A549 (cell line): ENCODE data around the gene CLCN3. TPM values are rescaled to one million over a fixed set of nuclear protein-coding genes. Genes with fewer than 3 reads are reported as not detected.

Experiments
- ATAC-seq, 2 experiments: fragments of 200-7000 bp in 1 of 2; fragments of >200 bp in 1 of 2; cut with Nextera tagmentation in 1 of 2; cut with Tn5 transposase in 1 of 2; 3 replicates each; pipeline versions ENCODE4 v1.8.0 to v1.9.1; 2018 to 2020; ENCODE audit warnings: mild to moderate bottlenecking in 1 of 2, moderate library complexity in 1 of 2
- CTCF ChIA-PET: fragments of 300-600 bp; sonication (Branson Sonifier 250); formaldehyde crosslinking; extraction: SDS; loops from one replicate; lab custom pipeline; 2021; ENCODE audit warnings: antibody characterized with exemption, inconsistent platforms; lab: Yijun Ruan, JAX
- POLR2A ChIA-PET: fragments of 350-600 bp; formaldehyde crosslinking; extraction: SDS; loops from one replicate; lab custom pipeline; 2021; ENCODE audit warnings: antibody characterized with exemption, inconsistent platforms; lab: Yijun Ruan, JAX
- DNase-seq, 2 experiments: peaks; one replicate each; pipeline versions ENCODE4 v3.0.0 to v3.0.0-alpha.2; 2011 to 2016; ENCODE audit warnings: low read depth in 1 of 2, low spot score in 1 of 2
- FAIRE-seq: peaks from 2 replicates; lab custom pipeline; 2011; peaks lifted over from hg19 to GRCh38; lab: Jason Lieb, UNC
- H3K27ac ChIP-seq, 2 experiments: fragments of >200 bp; sonication (Bioruptor Twin); formaldehyde crosslinking; 3 replicates each; pipeline ENCODE4 v1.5.1; 2016 to 2017
- H3K4me1 ChIP-seq: fragments of >200 bp; sonication (Bioruptor Twin); formaldehyde crosslinking; 3 replicates; pipeline ENCODE4 v1.6.1; 2016
- H3K4me2 ChIP-seq: fragments of >200 bp; sonication (Bioruptor Twin); formaldehyde crosslinking; 3 replicates; pipeline ENCODE4 v1.6.1; 2016
- H3K4me3 ChIP-seq: fragments of >200 bp; sonication (Bioruptor Twin); formaldehyde crosslinking; 3 replicates; pipeline ENCODE4 v1.5.1; 2016
- H3K9me3 ChIP-seq: fragments of >200 bp; sonication (Bioruptor Twin); formaldehyde crosslinking; 3 replicates; pipeline ENCODE4 v1.6.1; 2016
- CBX2 ChIP-seq: fragments of 200-600 bp; sonication (generic); IDR thresholded peaks from 2 replicates; pipeline ENCODE4 v1.6.1; 2016; ENCODE audit warnings: low read depth, mild to moderate bottlenecking, borderline replicate concordance
- CBX8 ChIP-seq: fragments of 200-600 bp; sonication (generic); IDR thresholded peaks from 2 replicates; pipeline ENCODE4 v1.6.1; 2016
- CEBPB ChIP-seq, 2 experiments: fragments of >200 bp in 1 of 2; sonication (Bioruptor Twin) in 1 of 2; formaldehyde crosslinking in 1 of 2; IDR thresholded peaks; 2 replicates each; pipeline ENCODE4 v1.6.1; 2012 to 2016
- CHD2 ChIP-seq: fragments of 150-350 bp; IDR thresholded peaks from 2 replicates; pipeline ENCODE4 v1.6.1; 2014; ENCODE audit warnings: low read length; ENCODE audit not compliant: partially characterized antibody
- CHD4 ChIP-seq: fragments of 200-600 bp; sonication (generic); IDR thresholded peaks from 2 replicates; pipeline ENCODE4 v1.6.1; 2016; ENCODE audit warnings: antibody characterized with exemption, mild to moderate bottlenecking, borderline replicate concordance
- EHF ChIP-seq: fragments of 250-450 bp; sonication (Bioruptor Pico); IDR thresholded peaks from 2 replicates; pipeline ENCODE4 v1.5.0; 2020; ENCODE audit warnings: mild to moderate bottlenecking
- EP300 ChIP-seq, 2 experiments: fragments of >200 bp; sonication (Bioruptor Twin); formaldehyde crosslinking; IDR thresholded peaks; 2 replicates in 1 of 2; 3 replicates in 1 of 2; pipeline ENCODE4 v1.6.1; 2016 to 2017
- FOSL2 ChIP-seq, 2 experiments: fragments of 450-650 bp in 1 of 2; fragments of >200 bp in 1 of 2; sonication (Bioruptor Twin) in 1 of 2; formaldehyde crosslinking; IDR thresholded peaks; 2 replicates each; pipeline versions ENCODE4 v1.5.0 to v1.6.1; 2016 to 2020; ENCODE audit warnings: mild to moderate bottlenecking in 1 of 2, moderate library complexity in 1 of 2
- GATA3 ChIP-seq: IDR thresholded peaks from 2 replicates; pipeline ENCODE4 v1.6.1; 2012; ENCODE audit warnings: borderline replicate concordance
- HOXB13 ChIP-seq: fragments of 250-450 bp; sonication (Bioruptor Pico); IDR thresholded peaks from 2 replicates; pipeline ENCODE4 v1.5.0; 2020; ENCODE audit warnings: low read depth, mild to moderate bottlenecking, moderate library complexity
- MAZ ChIP-seq: fragments of 150-350 bp; IDR thresholded peaks from 2 replicates; pipeline ENCODE4 v1.6.1; 2014; ENCODE audit warnings: antibody characterized with exemption, low read depth, low read length, borderline replicate concordance
- MYC ChIP-seq: IDR thresholded peaks from 2 replicates; pipeline ENCODE4 v1.6.1; 2012; ENCODE audit warnings: mild to moderate bottlenecking, inconsistent platforms, low read length, improper control_type of control experiment, borderline replicate concordance
- PHF8 ChIP-seq: fragments of 200-600 bp; sonication (generic); IDR thresholded peaks from 2 replicates; pipeline ENCODE4 v1.6.1; 2016; ENCODE audit warnings: low read depth, mild to moderate bottlenecking, antibody characterized with exemption, moderate library complexity, borderline replicate concordance
- POLR2A ChIP-seq: IDR thresholded peaks from 2 replicates; pipeline ENCODE4 v1.6.1; 2012; ENCODE audit warnings: mild to moderate bottlenecking, low read length
- POLR2AphosphoS2 ChIP-seq: conservative IDR thresholded peaks from 2 replicates; pipeline ENCODE4 v1.6.1; 2012; ENCODE audit warnings: low read length, improper control_type of control experiment, inconsistent platforms
- RAD21 ChIP-seq, 2 experiments: fragments of >200 bp in 1 of 2; sonication (Bioruptor Twin) in 1 of 2; formaldehyde crosslinking in 1 of 2; IDR thresholded peaks in 1 of 2; conservative IDR thresholded peaks in 1 of 2; 2 replicates in 1 of 2; 3 replicates in 1 of 2; pipeline ENCODE4 v1.6.1; 2012 to 2018; ENCODE audit warnings: inconsistent platforms in 1 of 2
- RARB ChIP-seq: fragments of 250-450 bp; sonication (Bioruptor Pico); IDR thresholded peaks from 2 replicates; pipeline ENCODE4 v1.8.0; 2021; ENCODE audit warnings: mild to moderate bottlenecking, moderate library complexity
- SREBF2 ChIP-seq: fragments of 450-650 bp; IDR thresholded peaks from 2 replicates; pipeline ENCODE4 v1.6.1; 2014; ENCODE audit warnings: mild to moderate bottlenecking, moderate library complexity
- ZSCAN20 ChIP-seq: fragments of 250-450 bp; sonication (Bioruptor Pico); IDR thresholded peaks from 2 replicates; pipeline ENCODE4 v1.8.0; 2022; ENCODE audit warnings: mild to moderate bottlenecking, moderate library complexity
- WGBS: methylation state at CpG from one replicate; pipeline ENCODE4 v1.1.6; 2017; ENCODE audit errors: missing lambda C conversion rate; 5-methylcytosine and 5-hydroxymethylcytosine counted together
- polyA plus RNA-seq, 4 experiments: library from polyadenylated mRNA; depleted of rRNA in 3 of 4; stranded (reverse); fragments of >200 nt; fragmentation: RNase III in 1 of 4; extraction: RNeasy Plus Mini Kit Qiagen cat#74134 plus additional on column Dnase treatment in 1 of 4; gene quantifications; 2 replicates in 3 of 4; 3 replicates in 1 of 4; pipeline ENCODE4 v1.2.3, GENCODE V29; 2011 to 2017
- TF ChIP-seq, protein P1 (sequence below): fragments of >200 bp; sonication (Bioruptor Twin); formaldehyde crosslinking; IDR thresholded peaks from 3 replicates; pipeline ENCODE4 v1.6.1; 2016
- TF ChIP-seq, protein P2 (sequence below): fragments of 250-450 bp; sonication (Bioruptor Pico); IDR thresholded peaks from 2 replicates; pipeline ENCODE4 v1.5.0; 2021; ENCODE audit warnings: mild to moderate bottlenecking, moderate library complexity, borderline replicate concordance
- TF ChIP-seq, protein P3 (sequence below): fragments of >200 bp; sonication (Bioruptor Twin); formaldehyde crosslinking; IDR thresholded peaks from 3 replicates; pipeline ENCODE4 v1.5.1; 2016
- TF ChIP-seq, protein P4 (sequence below): fragments of 200-600 bp; sonication (generic); IDR thresholded peaks from 2 replicates; pipeline ENCODE4 v1.6.1; 2016; ENCODE audit warnings: antibody characterized with exemption, mild to moderate bottlenecking, moderate library complexity
- TF ChIP-seq, protein P5 (sequence below): IDR thresholded peaks from 2 replicates; pipeline ENCODE4 v1.6.1; 2012

Gene CLCN3
- polyA plus RNA-seq, 2 of the 4 experiments (the other 2 are of a cell fraction) = 18.8 to 53.6 TPM

DNA sequence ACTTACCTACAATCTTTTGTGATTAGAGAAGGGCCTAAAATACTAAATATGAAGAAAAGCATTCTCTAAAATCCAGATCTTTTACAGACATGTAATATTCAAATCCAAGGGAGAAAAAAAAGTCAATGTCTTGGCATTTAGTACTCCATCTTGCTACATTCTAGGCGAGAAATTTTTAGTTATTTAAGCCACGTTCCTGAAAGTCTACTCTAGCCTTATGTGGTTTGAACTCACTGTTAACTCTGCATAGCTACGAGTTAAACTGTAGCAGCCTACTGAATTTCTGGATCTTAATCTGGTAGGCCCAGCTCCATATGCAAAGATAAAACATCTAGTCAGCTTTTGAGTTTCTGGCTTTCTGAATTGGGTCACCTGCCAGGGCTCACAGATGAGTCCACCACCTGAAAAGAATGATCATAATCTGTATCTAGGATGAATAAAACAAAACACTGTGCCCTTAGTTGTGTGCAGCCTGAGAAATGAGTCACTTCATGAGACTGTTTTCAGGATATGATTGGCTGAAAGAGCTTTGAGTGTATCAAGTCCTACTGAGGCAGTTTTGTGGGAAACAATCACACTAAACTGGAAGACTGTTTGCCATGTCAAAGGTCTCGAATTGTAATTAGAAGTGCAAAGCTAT is 4.8 kb upstream of the CLCN3 start:
- DNase-seq = no peak
- Histone ChIP-seq H3K9me3 (no peaks in the 10 kb centered on the region), H3K4me2 (no peak overlapping the region), H3K4me3 (no peak overlapping the region), H3K4me1 (peaks cover 16% of the 10 kb centered on the region; the same call in 1 of the 3 replicates), H3K27ac (no peak overlapping the region)
- WGBS = 44% methylated on average over 4 of the region's 4 CpGs
- ChIA-PET POLR2A (no interaction called here), CTCF (interaction anchor here (0.9 to 1.1 kb wide), 2 partner anchors 176 to 195 kb away, joined by 3 read pairs; no protein-coding TSS in a partner anchor)
- ATAC-seq = no peak
- TF ChIP-seq POLR2AphosphoS2 = no peak
- FAIRE-seq = no peak

DNA sequence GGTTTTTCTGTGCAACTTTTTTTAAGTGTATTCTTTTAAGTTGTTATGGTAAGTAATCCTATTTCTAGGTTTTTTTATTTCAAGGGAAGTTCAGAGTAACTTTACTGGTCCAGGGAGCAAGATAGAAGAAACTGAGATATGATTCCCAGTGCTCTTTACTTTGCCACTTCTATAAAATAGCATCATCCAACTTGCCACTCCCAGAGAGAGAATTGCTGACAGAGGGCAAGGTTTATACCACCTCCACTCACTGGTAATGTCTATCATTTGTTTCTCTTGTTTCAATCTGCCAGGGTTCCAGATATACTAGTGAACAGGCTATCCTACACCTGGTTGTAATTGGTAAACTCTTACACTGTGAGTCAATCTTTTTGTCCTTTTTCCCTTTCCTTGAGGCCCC is 3.5 kb upstream of the CLCN3 start:
- CTCF ChIA-PET = no interaction called here
- FAIRE-seq (no peak), DNase-seq (no peak), ATAC-seq (no peak)
- Histone ChIP-seq H3K4me2 (no peak overlapping the region), H3K4me3 (no peak overlapping the region), H3K27ac (no peak overlapping the region), H3K4me1 (0 out of 3 replicates have a peak, but pooled peaks cover 7% of the 10 kb centered on the region), H3K9me3 (no peaks in the 10 kb centered on the region)
- POLR2A ChIA-PET = interaction anchor here (0.6 kb wide), 1 partner anchor 67 kb away, joined by 6 read pairs; no protein-coding TSS in a partner anchor
- TF ChIP-seq EP300 (IDR thresholded peaks at IDR 0.05) (no peak), CEBPB (IDR thresholded peaks at IDR 0.05) (no peak), CBX8 (no peak), POLR2A (no peak), EHF (CRISPR knock-in tag) (no peak), CBX2 (no peak), MAZ (no peak), SREBF2 (no peak)

DNA sequence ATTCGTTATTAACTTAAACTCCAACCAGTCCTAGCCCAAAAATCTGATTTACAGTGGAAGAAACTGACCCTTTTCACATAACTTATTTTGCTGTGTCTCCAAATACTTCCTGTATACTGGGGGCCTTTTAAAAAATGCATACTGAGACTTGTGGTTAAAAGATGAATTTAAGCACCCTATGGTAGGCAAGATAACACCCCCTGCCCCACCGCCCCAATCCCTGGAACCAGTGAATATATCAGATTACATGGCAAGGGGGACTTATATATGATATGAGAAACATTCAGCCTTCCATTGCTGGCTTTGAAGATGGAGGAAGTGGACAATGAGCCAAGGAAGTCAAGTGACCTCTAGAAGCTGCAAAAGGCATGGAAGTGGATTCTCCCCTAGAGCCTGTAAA is 3.1 kb upstream of the CLCN3 start:
- Histone ChIP-seq H3K4me2 (no peak overlapping the region), H3K4me3 (no peak overlapping the region), H3K9me3 (no peaks in the 10 kb centered on the region), H3K27ac (no peak overlapping the region), H3K4me1 (peaks cover 7% of the 10 kb centered on the region; the same call in 1 of the 3 replicates)
- ATAC-seq (no peak), DNase-seq (no peak), FAIRE-seq (no peak)
- ChIA-PET POLR2A (no interaction called here), CTCF (no interaction called here)
- WGBS = 54% methylated on average over 2 of the region's 2 CpGs
- TF ChIP-seq HOXB13 (CRISPR knock-in tag) (no peak), CHD4 (no peak), MYC (no peak), GATA3 (no peak), CHD2 (no peak), FOSL2 (IDR thresholded peaks at IDR 0.05) (no peak), FOSL2 (CRISPR knock-in tag; IDR thresholded peaks at IDR 0.05) (no peak), SREBF2 (no peak), RARB (CRISPR knock-in tag) (no peak), POLR2A (no peak), ZSCAN20 (CRISPR knock-in tag) (no peak), PHF8 (no peak), RAD21 (conservative IDR thresholded peaks at IDR 0.05 in 1 of 2, IDR thresholded peaks at IDR 0.05 in 1 of 2) (no peak)
- TF ChIP-seq, protein P1, sequence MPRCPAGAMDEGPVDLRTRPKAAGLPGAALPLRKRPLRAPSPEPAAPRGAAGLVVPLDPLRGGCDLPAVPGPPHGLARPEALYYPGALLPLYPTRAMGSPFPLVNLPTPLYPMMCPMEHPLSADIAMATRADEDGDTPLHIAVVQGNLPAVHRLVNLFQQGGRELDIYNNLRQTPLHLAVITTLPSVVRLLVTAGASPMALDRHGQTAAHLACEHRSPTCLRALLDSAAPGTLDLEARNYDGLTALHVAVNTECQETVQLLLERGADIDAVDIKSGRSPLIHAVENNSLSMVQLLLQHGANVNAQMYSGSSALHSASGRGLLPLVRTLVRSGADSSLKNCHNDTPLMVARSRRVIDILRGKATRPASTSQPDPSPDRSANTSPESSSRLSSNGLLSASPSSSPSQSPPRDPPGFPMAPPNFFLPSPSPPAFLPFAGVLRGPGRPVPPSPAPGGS = no peak
- TF ChIP-seq, protein P2, sequence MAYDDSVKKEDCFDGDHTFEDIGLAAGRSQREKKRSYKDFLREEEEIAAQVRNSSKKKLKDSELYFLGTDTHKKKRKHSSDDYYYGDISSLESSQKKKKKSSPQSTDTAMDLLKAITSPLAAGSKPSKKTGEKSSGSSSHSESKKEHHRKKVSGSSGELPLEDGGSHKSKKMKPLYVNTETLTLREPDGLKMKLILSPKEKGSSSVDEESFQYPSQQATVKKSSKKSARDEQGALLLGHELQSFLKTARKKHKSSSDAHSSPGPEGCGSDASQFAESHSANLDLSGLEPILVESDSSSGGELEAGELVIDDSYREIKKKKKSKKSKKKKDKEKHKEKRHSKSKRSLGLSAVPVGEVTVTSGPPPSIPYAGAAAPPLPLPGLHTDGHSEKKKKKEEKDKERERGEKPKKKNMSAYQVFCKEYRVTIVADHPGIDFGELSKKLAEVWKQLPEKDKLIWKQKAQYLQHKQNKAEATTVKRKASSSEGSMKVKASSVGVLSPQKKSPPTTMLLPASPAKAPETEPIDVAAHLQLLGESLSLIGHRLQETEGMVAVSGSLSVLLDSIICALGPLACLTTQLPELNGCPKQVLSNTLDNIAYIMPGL (CRISPR knock-in tag) = no peak
- TF ChIP-seq, protein P3, sequence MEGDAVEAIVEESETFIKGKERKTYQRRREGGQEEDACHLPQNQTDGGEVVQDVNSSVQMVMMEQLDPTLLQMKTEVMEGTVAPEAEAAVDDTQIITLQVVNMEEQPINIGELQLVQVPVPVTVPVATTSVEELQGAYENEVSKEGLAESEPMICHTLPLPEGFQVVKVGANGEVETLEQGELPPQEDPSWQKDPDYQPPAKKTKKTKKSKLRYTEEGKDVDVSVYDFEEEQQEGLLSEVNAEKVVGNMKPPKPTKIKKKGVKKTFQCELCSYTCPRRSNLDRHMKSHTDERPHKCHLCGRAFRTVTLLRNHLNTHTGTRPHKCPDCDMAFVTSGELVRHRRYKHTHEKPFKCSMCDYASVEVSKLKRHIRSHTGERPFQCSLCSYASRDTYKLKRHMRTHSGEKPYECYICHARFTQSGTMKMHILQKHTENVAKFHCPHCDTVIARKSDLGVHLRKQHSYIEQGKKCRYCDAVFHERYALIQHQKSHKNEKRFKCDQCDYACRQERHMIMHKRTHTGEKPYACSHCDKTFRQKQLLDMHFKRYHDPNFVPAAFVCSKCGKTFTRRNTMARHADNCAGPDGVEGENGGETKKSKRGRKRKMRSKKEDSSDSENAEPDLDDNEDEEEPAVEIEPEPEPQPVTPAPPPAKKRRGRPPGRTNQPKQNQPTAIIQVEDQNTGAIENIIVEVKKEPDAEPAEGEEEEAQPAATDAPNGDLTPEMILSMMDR = no peak
- TF ChIP-seq, protein P4, sequence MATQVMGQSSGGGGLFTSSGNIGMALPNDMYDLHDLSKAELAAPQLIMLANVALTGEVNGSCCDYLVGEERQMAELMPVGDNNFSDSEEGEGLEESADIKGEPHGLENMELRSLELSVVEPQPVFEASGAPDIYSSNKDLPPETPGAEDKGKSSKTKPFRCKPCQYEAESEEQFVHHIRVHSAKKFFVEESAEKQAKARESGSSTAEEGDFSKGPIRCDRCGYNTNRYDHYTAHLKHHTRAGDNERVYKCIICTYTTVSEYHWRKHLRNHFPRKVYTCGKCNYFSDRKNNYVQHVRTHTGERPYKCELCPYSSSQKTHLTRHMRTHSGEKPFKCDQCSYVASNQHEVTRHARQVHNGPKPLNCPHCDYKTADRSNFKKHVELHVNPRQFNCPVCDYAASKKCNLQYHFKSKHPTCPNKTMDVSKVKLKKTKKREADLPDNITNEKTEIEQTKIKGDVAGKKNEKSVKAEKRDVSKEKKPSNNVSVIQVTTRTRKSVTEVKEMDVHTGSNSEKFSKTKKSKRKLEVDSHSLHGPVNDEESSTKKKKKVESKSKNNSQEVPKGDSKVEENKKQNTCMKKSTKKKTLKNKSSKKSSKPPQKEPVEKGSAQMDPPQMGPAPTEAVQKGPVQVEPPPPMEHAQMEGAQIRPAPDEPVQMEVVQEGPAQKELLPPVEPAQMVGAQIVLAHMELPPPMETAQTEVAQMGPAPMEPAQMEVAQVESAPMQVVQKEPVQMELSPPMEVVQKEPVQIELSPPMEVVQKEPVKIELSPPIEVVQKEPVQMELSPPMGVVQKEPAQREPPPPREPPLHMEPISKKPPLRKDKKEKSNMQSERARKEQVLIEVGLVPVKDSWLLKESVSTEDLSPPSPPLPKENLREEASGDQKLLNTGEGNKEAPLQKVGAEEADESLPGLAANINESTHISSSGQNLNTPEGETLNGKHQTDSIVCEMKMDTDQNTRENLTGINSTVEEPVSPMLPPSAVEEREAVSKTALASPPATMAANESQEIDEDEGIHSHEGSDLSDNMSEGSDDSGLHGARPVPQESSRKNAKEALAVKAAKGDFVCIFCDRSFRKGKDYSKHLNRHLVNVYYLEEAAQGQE = no peak
- TF ChIP-seq, protein P5, sequence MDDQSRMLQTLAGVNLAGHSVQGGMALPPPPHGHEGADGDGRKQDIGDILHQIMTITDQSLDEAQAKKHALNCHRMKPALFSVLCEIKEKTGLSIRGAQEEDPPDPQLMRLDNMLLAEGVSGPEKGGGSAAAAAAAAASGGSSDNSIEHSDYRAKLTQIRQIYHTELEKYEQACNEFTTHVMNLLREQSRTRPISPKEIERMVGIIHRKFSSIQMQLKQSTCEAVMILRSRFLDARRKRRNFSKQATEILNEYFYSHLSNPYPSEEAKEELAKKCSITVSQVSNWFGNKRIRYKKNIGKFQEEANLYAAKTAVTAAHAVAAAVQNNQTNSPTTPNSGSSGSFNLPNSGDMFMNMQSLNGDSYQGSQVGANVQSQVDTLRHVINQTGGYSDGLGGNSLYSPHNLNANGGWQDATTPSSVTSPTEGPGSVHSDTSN = no peak
